ENCODE results near the gene STX2. TPM values are rescaled to one million over a fixed set of nuclear protein-coding genes. Genes with fewer than 3 reads are reported as not detected.
"Not testable (repeated sequence)": the region's sequence is repeated elsewhere in the genome, so short reads cannot be mapped to it uniquely, and the experiment has no call there.

STX2 gene
- total and polyA plus RNA-seq, 2 donors (not counting 3 experiments of a cell fraction or from before 2014, with no cell fraction given): 26.2 to 32.6 TPM

GRCh38 chr12:130752692-130753230 lies 86.3 kb downstream of the STX2 start:
- TF ChIP-seq, protein P1, sequence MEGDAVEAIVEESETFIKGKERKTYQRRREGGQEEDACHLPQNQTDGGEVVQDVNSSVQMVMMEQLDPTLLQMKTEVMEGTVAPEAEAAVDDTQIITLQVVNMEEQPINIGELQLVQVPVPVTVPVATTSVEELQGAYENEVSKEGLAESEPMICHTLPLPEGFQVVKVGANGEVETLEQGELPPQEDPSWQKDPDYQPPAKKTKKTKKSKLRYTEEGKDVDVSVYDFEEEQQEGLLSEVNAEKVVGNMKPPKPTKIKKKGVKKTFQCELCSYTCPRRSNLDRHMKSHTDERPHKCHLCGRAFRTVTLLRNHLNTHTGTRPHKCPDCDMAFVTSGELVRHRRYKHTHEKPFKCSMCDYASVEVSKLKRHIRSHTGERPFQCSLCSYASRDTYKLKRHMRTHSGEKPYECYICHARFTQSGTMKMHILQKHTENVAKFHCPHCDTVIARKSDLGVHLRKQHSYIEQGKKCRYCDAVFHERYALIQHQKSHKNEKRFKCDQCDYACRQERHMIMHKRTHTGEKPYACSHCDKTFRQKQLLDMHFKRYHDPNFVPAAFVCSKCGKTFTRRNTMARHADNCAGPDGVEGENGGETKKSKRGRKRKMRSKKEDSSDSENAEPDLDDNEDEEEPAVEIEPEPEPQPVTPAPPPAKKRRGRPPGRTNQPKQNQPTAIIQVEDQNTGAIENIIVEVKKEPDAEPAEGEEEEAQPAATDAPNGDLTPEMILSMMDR (IDR thresholded peaks at IDR 0.05; ENCODE audit: extremely low read depth in 1 of 2, insufficient read depth in 1 of 2, low read depth in 1 of 2, low read length in 2 of 2): no peak
- TF ChIP-seq FOS (IDR thresholded peaks at IDR 0.05; ENCODE audit: borderline replicate concordance, insufficient read depth, low read length) (no peak), JUN (IDR thresholded peaks at IDR 0.05; ENCODE audit: borderline replicate concordance, insufficient read depth, insufficient read length, low read depth) (no peak), MYC (IDR thresholded peaks at IDR 0.05; ENCODE audit: low read depth, low read length) (no peak), POLR2A (IDR thresholded peaks at IDR 0.05; ENCODE audit: low read depth, low read length) (no peak), GATA2 (IDR thresholded peaks at IDR 0.05; ENCODE audit: insufficient read depth, insufficient read length, low read depth, low read length) (no peak), EZH2 (IDR thresholded peaks at IDR 0.05; ENCODE audit: borderline replicate concordance, low read depth, low read length, severe bottlenecking) (no peak), POLR2AphosphoS5 (IDR thresholded peaks at IDR 0.05; ENCODE audit: insufficient read depth, low read depth, low read length) (no peak)
- TF ChIP-seq, protein P2, sequence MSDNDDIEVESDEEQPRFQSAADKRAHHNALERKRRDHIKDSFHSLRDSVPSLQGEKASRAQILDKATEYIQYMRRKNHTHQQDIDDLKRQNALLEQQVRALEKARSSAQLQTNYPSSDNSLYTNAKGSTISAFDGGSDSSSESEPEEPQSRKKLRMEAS (IDR thresholded peaks at IDR 0.05; ENCODE audit: insufficient read depth, insufficient read length): no peak
- Histone ChIP-seq H3K4me2 (ENCODE audit: insufficient read depth, low read length) (no peak overlapping the region), H3K27ac (ENCODE audit: insufficient read depth, low read depth, low read length) (no peak overlapping the region), H3K79me2 (ENCODE audit: control insufficient read depth, insufficient read depth, low read length) (no peaks in the 10 kb centered on the region), H3K36me3 (ENCODE audit: control insufficient read depth in 2 of 2, extremely low read depth in 1 of 2, insufficient read depth in 2 of 2, low read length in 2 of 2) (no peaks in the 10 kb centered on the region), H3K4me1 (ENCODE audit: control insufficient read depth, extremely low read depth, insufficient read depth, low read length) (no peaks in the 10 kb centered on the region), H3K9ac (replicated peaks; ENCODE audit: extremely low read depth, insufficient read depth, low read length) (no peak overlapping the region), H2AFZ (ENCODE audit: low read depth, low read length) (no peak overlapping the region), H4K20me1 (replicated peaks; ENCODE audit: control insufficient read depth, extremely low read depth, insufficient read depth, low read length) (no peaks in the 10 kb centered on the region), H3K27me3 (ENCODE audit: control insufficient read depth in 2 of 2, insufficient read depth in 2 of 2, low read length in 2 of 2) (no peaks in the 10 kb centered on the region), H3K9me3 (replicated peaks; ENCODE audit: control insufficient read depth, insufficient read depth, low read length) (no peaks in the 10 kb centered on the region), H3K4me3 (replicated peaks in 1 of 3; ENCODE audit: insufficient read depth in 1 of 3, low read depth in 1 of 3, low read length in 3 of 3) (no peak overlapping the region), H3K9me1 (replicated peaks; ENCODE audit: control insufficient read depth, extremely low read depth, insufficient read depth, low read length) (no peaks in the 10 kb centered on the region)
- DNase-seq (ENCODE audit: low read depth, low spot score) (no peak), FAIRE-seq (no peak)
- intact Hi-C loops (cut with micrococcal nuclease): no loop called here
- BruUV-seq (replicated peaks): no TSS peak
- dilution Hi-C loops (cut with MboI; ENCODE audit: extremely low pct_ligation_motif_present, low sequenced_read_pairs): no loop called here
- ChIA-PET CTCF (no interaction called here), POLR2A (no interaction called here)

DNA sequence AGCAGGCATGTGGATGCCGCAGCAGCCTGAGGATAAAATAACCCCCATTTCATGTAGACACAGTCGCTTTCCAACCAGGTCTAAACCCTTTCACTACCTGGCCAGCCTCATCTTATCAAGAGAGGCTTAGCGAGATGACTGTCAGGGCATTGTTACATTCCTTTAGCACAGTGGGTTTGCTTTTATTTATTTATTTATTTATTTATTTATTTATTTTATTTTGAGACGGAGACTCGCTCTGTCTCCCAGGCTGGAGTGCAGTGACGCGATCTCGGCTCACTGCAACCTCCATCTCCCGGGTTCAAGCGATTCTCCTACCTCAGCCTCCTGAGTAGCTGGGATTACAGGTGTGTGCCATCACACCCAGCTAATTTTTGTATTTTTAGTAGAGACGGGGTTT lies 87.0 kb downstream of the STX2 start:
- H3K9me3 ChIP-seq (replicated peaks; ENCODE audit: control insufficient read depth, insufficient read depth, low read length); POLR2A ChIA-PET; H3K4me3 ChIP-seq (replicated peaks in 1 of 3; ENCODE audit: insufficient read depth in 1 of 3, low read depth in 1 of 3, low read length in 3 of 3); H3K4me2 ChIP-seq (ENCODE audit: insufficient read depth, low read length); FAIRE-seq; H3K27ac ChIP-seq (ENCODE audit: insufficient read depth, low read depth, low read length); intact Hi-C loops (cut with micrococcal nuclease); H3K9me1 ChIP-seq (replicated peaks; ENCODE audit: control insufficient read depth, extremely low read depth, insufficient read depth, low read length); CTCF ChIA-PET; H3K36me3 ChIP-seq (ENCODE audit: control insufficient read depth in 2 of 2, extremely low read depth in 1 of 2, insufficient read depth in 2 of 2, low read length in 2 of 2); H4K20me1 ChIP-seq (replicated peaks; ENCODE audit: control insufficient read depth, extremely low read depth, insufficient read depth, low read length); H3K79me2 ChIP-seq (ENCODE audit: control insufficient read depth, insufficient read depth, low read length); H2AFZ ChIP-seq (ENCODE audit: low read depth, low read length); H3K27me3 ChIP-seq (ENCODE audit: control insufficient read depth in 2 of 2, insufficient read depth in 2 of 2, low read length in 2 of 2); DNase-seq (ENCODE audit: low read depth, low spot score); BruUV-seq (replicated peaks); dilution Hi-C loops (cut with MboI; ENCODE audit: extremely low pct_ligation_motif_present, low sequenced_read_pairs); H3K4me1 ChIP-seq (ENCODE audit: control insufficient read depth, extremely low read depth, insufficient read depth, low read length); H3K9ac ChIP-seq (replicated peaks; ENCODE audit: extremely low read depth, insufficient read depth, low read length): not testable (repeated sequence)
